Measurements from ENCODE around the gene RPTOR. TPM values are rescaled to one million over a fixed set of nuclear protein-coding genes. Genes with fewer than 3 reads are reported as not detected.

RPTOR gene
- total RNA-seq, 1 donor from 2014 or later = 62.4 TPM

DNA sequence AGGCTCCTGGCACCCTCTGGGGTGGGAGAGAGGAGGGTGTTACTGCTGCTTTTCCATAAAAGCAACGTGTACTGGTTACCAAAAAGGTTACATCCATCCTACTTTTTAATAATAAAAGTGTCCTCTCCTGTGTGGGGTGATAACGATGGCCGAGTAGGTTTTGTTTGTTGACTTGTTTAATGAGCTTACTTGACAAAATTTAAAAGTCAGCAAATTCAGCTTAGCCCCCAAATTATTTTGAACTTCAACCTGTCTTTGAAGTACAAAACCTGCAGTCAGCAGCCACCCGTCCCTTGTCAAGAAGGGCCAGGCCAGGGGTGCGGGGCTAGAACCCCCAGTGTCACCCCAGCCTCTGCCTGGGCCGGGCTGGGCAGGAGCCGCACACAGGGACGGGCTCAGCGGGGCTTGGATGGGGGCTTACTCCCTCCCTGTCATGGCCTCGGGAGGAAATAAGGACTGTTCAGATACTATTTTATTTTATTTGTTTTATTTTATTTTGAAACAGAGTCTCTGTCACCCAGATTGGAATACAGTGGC, 343.1 kb downstream of the RPTOR start:
- Mint-ChIP-seq H3K27ac (peak overlapping the region; percentile 71), H3K27me3 (ENCODE audit: low read depth) (no peaks in the 10 kb centered on the region), H3K4me3 (ENCODE audit: low read depth) (no peak overlapping the region), H3K9me3 (no peaks in the 10 kb centered on the region), H3K4me1 (ENCODE audit: low read depth) (peaks cover 42% of the 10 kb centered on the region), H3K36me3 (ENCODE audit: low read depth) (peaks cover 77% of the 10 kb centered on the region)
- intact Hi-C loops (cut with micrococcal nuclease) = no loop called here
- DNase-seq (ENCODE audit: low spot score) = no peak

DNA sequence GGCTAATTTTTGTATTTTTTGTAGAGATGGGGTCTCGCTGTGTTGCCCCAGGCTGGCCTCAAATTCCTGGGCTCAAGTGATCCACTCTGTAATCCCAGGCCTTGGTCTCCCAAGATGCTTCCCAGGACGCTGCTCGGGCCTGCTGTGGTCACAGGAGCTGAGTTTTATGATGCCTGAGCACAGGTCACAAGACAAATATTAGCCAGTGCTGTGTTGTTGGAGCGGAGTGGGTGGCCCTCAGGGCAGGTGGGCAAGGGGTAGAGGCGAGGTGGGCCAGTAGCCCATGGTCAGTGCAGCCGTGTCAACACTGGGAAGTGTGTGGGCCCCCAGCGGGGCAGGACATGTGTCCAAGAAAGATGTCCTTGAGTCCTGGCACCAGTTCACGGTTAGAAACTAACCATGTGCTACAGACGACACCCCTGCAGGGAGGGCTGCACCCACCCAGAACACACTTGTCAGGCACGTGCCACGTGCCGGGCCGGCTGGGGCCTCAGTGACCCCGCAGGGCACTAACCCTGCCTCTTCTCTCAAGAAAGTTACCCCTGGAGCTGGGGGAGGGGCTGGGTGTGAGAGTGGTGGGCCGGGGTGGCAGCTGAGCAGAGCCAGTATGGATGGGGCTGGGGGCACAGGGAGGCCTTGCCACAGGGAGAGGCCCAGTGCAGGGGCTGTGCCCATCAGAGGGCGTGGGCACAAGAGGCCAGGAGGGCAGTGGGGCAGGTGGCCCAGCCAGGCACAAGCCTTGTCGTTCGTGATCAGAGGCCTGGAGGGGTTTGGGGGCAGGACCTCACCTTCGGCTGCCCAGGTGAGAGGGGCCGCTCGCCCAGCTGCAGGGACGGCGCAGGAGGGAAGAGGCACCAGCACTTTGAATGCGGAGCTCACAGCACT, 343.9 kb downstream of the RPTOR start:
- Mint-ChIP-seq H3K4me3 (ENCODE audit: low read depth) (peak overlapping the region; percentile 62), H3K4me1 (ENCODE audit: low read depth) (peaks cover 48% of the 10 kb centered on the region), H3K36me3 (ENCODE audit: low read depth) (peaks cover 78% of the 10 kb centered on the region), H3K9me3 (no peaks in the 10 kb centered on the region), H3K27me3 (ENCODE audit: low read depth) (no peaks in the 10 kb centered on the region), H3K27ac (peak overlapping the region; percentile 84)
- intact Hi-C loops (cut with micrococcal nuclease) = no loop called here
- DNase-seq (ENCODE audit: low spot score) = no peak

DNA sequence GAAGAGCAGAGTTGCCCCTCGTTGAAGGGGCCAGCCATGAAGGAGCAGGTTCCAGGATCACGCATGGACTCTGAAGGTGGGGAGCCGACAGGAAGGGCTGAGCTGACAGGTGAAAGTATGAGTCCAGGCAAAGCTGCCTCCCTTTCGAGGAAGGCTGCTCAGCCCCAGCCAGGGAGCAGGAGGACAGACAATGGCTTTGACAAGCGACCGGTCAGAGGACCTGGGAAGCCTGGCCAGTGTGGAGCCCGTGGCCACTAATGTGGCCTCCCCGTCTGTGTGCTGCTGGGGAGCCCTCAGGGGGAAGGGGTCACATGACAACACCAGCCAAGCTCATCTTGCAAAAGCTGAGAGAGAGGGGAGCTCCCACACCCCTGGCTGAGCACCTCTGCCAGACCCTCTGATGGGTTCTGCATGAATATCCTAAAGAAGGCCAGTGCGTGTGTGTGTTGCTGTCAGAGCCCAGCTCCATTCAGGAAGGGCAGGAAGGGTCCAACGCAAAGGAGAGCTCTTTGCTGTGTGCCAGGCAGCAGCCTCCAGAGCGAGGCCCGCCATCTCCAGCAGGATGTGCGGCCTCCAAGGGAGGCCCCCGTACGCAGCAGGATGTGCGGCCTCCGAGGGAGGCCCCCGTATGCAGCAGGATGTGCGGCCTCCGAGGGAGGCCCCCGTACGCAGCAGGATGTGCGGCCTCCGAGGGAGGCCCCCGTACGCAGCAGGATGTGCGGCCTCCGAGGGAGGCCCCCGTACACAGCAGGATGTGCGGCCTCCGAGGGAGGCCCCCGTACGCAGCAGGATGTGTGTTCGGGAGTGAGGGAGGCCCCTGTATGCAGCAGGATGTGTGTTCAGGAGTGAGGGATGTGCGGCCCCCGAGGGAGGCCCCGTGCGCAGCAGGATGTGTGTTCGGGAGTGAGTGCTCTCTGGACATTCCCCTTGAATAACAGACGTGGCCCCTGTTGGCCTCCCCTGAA, 344.9 kb downstream of the RPTOR start:
- H3K36me3 Mint-ChIP-seq (ENCODE audit: low read depth) = peaks cover 79% of the 10 kb centered on the region
- DNase-seq (ENCODE audit: low spot score) = no peak
- H3K27ac Mint-ChIP-seq = peak overlapping the region; percentile 89
- H3K27me3 Mint-ChIP-seq (ENCODE audit: low read depth) = no peaks in the 10 kb centered on the region
- peaks cover 56% of the 10 kb centered on the region for H3K4me1 Mint-ChIP-seq (ENCODE audit: low read depth)
- intact Hi-C loops (cut with micrococcal nuclease) = loop anchor here (2.0 to 5.0 kb wide), 6 partner anchors 33 to 297 kb away; no protein-coding TSS in a partner anchor
- H3K4me3 Mint-ChIP-seq (ENCODE audit: low read depth) = peak overlapping the region; percentile 74
- no peaks in the 10 kb centered on the region for H3K9me3 Mint-ChIP-seq

GRCh38 chr17:80890196-80890920, 345.7 kb downstream of the RPTOR start:
- Mint-ChIP-seq H3K27ac (peak overlapping the region; percentile 89), H3K27me3 (ENCODE audit: low read depth) (no peaks in the 10 kb centered on the region), H3K4me3 (ENCODE audit: low read depth) (peak overlapping the region; percentile 74), H3K4me1 (ENCODE audit: low read depth) (peaks cover 61% of the 10 kb centered on the region), H3K36me3 (ENCODE audit: low read depth) (peaks cover 79% of the 10 kb centered on the region), H3K9me3 (no peaks in the 10 kb centered on the region)
- intact Hi-C loops (cut with micrococcal nuclease) = loop anchor here (2.0 to 5.0 kb wide), 6 partner anchors 34 to 298 kb away; no protein-coding TSS in a partner anchor
- no peak for DNase-seq (ENCODE audit: low spot score)

DNA sequence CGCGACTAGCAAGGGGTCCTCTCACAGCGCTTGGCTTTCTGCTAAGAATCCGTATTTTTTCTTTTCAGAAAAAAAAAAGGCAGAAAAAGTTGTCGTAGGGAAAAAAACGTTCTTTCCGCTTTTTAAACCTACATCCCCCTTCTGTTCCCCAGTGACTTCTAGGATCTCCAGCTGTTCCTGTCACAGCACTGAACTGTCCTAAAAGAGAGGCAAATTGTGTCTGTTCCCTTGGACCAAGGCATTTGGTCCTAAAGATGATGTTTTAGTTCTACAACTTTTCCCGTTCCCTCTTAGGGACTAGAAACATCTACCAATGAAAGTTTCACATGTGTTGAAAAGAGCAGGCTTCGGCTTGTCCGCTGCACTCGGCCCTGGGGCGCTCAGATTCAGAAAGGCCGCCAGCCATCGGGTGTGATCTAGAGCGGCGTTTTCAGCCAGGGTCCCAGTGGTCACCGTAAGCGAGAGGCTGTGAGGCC, 346.3 kb downstream of the RPTOR start:
- Mint-ChIP-seq H3K36me3 (ENCODE audit: low read depth) (peaks cover 81% of the 10 kb centered on the region), H3K4me1 (ENCODE audit: low read depth) (peaks cover 66% of the 10 kb centered on the region), H3K4me3 (ENCODE audit: low read depth) (peak overlapping the region; percentile 74), H3K27me3 (ENCODE audit: low read depth) (no peaks in the 10 kb centered on the region), H3K27ac (peak overlapping the region; percentile 89), H3K9me3 (no peaks in the 10 kb centered on the region)
- no peak for DNase-seq (ENCODE audit: low spot score)
- intact Hi-C loops (cut with micrococcal nuclease) = loop anchor here (1.0 to 5.0 kb wide), 8 partner anchors 14 to 299 kb away; no protein-coding TSS in a partner anchor

- H3K4me1 Mint-ChIP-seq (ENCODE audit: low read depth) = peaks cover 66% of the 10 kb centered on the region
- intact Hi-C loops (cut with micrococcal nuclease) = loop anchor here (1.0 to 5.0 kb wide), 9 partner anchors 14 to 299 kb away; no protein-coding TSS in a partner anchor
- H3K27ac Mint-ChIP-seq = peak overlapping the region; percentile 89
- no peaks in the 10 kb centered on the region for H3K9me3 Mint-ChIP-seq
- no peaks in the 10 kb centered on the region for H3K27me3 Mint-ChIP-seq (ENCODE audit: low read depth)
- peaks cover 80% of the 10 kb centered on the region for H3K36me3 Mint-ChIP-seq (ENCODE audit: low read depth)
- peak overlapping the region; percentile 74 for H3K4me3 Mint-ChIP-seq (ENCODE audit: low read depth)
- peak; percentile 80 for DNase-seq (ENCODE audit: low spot score)
These were observed 346.9 kb downstream of the RPTOR start for GRCh38 chr17:80891397-80892018.

DNA sequence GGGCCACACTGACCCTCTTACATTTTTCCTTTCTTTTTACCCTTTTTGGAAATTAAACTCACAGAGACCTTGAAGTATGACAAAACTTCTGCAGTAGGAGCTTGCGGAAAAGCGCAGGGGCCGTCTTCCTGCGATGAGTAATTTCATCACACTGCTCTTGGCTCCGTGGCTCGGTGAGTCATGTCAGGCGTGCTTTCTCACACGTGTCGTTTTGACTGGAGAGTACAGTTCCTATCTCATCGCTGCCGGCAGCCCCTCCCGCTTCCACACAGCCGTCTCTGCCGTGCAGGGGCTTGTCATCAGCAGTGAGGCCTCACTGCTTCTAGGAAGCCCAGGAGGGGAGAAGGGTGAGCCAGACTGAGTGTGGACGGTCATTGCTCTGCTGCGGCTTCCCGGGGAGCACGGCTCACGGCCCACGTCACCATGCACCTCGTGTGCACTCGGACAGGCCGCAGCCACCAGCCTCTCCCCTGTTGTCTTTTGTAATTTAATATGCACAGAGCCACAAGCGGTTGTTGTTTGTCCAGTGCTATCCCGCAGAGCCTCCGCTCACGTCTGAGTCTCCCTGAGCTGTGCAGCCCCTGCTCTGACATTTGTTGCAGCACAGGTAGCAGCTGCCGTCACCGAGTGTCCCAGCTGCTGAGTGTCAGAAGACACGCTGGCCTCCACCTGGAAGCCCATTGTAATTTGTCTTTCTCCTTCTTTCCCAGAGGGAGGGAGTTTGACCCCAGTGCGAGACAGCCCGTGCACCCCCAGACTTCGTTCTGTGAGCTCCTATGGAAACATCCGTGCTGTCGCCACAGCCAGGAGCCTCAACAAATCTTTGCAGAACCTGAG, 347.6 kb downstream of the RPTOR start:
- peaks cover 66% of the 10 kb centered on the region for H3K4me1 Mint-ChIP-seq (ENCODE audit: low read depth)
- no peaks in the 10 kb centered on the region for H3K27me3 Mint-ChIP-seq (ENCODE audit: low read depth)
- DNase-seq (ENCODE audit: low spot score) = peak; percentile 84
- peak overlapping the region; percentile 74 for H3K4me3 Mint-ChIP-seq (ENCODE audit: low read depth)
- peaks cover 83% of the 10 kb centered on the region for H3K36me3 Mint-ChIP-seq (ENCODE audit: low read depth)
- peak overlapping the region; percentile 89 for H3K27ac Mint-ChIP-seq
- intact Hi-C loops (cut with micrococcal nuclease) = loop anchor here (1.0 to 5.0 kb wide), 5 partner anchors 45 to 300 kb away; no protein-coding TSS in a partner anchor
- H3K9me3 Mint-ChIP-seq = no peaks in the 10 kb centered on the region

GRCh38 chr17:80892900-80893603, 348.4 kb downstream of the RPTOR start:
- Mint-ChIP-seq H3K9me3 (no peaks in the 10 kb centered on the region), H3K27ac (peak overlapping the region; percentile 89), H3K27me3 (ENCODE audit: low read depth) (no peaks in the 10 kb centered on the region), H3K36me3 (ENCODE audit: low read depth) (peaks cover 90% of the 10 kb centered on the region), H3K4me1 (ENCODE audit: low read depth) (peaks cover 69% of the 10 kb centered on the region), H3K4me3 (ENCODE audit: low read depth) (peak overlapping the region; percentile 74)
- intact Hi-C loops (cut with micrococcal nuclease) = loop anchor here (1.0 to 5.0 kb wide), 5 partner anchors 44 to 301 kb away; no protein-coding TSS in a partner anchor
- DNase-seq (ENCODE audit: low spot score) = no peak

DNA sequence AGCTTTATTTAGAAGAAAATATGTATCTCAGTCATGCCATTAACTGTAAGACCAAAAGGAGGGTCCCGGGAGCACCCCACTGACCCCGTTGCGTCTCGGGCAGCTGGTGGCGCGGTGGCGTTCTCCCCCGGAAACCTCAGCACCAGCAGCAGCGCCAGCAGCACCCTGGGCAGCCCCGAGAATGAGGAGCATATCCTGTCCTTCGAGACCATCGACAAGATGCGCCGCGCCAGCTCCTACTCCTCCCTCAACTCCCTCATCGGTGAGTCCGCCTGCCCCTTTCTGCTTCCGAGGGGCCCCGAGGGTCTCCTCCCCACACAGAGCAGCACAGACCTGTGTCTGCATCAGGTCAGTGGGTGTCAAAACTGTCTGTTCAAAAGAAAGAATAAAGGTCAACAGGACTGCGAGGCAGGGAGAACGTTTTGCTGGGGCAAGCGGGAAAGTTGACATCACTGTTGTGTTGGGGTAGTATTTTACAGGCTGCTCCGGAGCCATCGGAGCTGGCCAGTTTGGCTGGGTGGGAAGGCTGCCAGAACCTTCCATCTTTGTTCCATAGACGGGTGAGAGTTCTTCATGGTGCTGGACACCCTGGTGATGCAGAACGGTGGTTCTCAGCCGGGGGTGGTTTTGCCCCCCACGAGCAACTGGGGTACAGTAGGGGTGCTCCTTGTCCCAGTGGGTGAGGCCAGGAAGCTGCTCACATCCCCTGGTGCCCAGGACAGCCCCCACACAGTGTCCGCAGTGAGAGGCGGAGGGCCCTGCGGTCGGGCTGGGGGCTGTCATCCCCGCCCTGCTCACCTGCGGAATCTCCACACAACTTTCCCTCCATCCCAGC, 349.2 kb downstream of the RPTOR start:
- peak overlapping the region; percentile 74 for H3K4me3 Mint-ChIP-seq (ENCODE audit: low read depth)
- intact Hi-C loops (cut with micrococcal nuclease) = loop anchor here (5.0 kb wide), 4 partner anchors 43 to 302 kb away; no protein-coding TSS in a partner anchor
- H3K9me3 Mint-ChIP-seq = no peaks in the 10 kb centered on the region
- DNase-seq (ENCODE audit: low spot score) = no peak
- H3K27ac Mint-ChIP-seq = peak overlapping the region; percentile 89
- H3K27me3 Mint-ChIP-seq (ENCODE audit: low read depth) = no peaks in the 10 kb centered on the region
- peaks cover 74% of the 10 kb centered on the region for H3K4me1 Mint-ChIP-seq (ENCODE audit: low read depth)
- H3K36me3 Mint-ChIP-seq (ENCODE audit: low read depth) = peaks cover 88% of the 10 kb centered on the region

- peak overlapping the region; percentile 49 for H3K27ac Mint-ChIP-seq
- no peak for DNase-seq (ENCODE audit: low spot score)
- no peaks in the 10 kb centered on the region for H3K27me3 Mint-ChIP-seq (ENCODE audit: low read depth)
- H3K9me3 Mint-ChIP-seq = no peaks in the 10 kb centered on the region
- peak overlapping the region; percentile 49 for H3K4me3 Mint-ChIP-seq (ENCODE audit: low read depth)
- peaks cover 71% of the 10 kb centered on the region for H3K4me1 Mint-ChIP-seq (ENCODE audit: low read depth)
- intact Hi-C loops (cut with micrococcal nuclease) = loop anchor here (5.0 kb wide), 4 partner anchors 43 to 302 kb away; no protein-coding TSS in a partner anchor
- peaks cover 85% of the 10 kb centered on the region for H3K36me3 Mint-ChIP-seq (ENCODE audit: low read depth)
These were observed 349.7 kb downstream of the RPTOR start for GRCh38 chr17:80894439-80894721.
